GM12892 (cell line): Measurements from ENCODE around the gene KLF16.

Experiments used
- POLR2A ChIP-seq: IDR thresholded peaks from 2 replicates; pipeline ENCODE4 v1.6.1; 2011; ENCODE audit warnings: low read depth, low read length, control low read depth
- POLR2AphosphoS5 ChIP-seq: IDR thresholded peaks from 2 replicates; pipeline ENCODE4 v1.6.1; 2011; ENCODE audit warnings: low read depth, low read length, control low read depth

- TF ChIP-seq POLR2A (no peak), POLR2AphosphoS5 (no peak)
These were observed 45.7 kb downstream of the KLF16 start for GRCh38 chr19:1817553-1818179.
